Middle frontal gyrus (tissue), 1 donor: ENCODE measurements around the gene ZBTB46.
"Not testable (repeated sequence)": the region's sequence is repeated elsewhere in the genome, so short reads cannot be mapped to it uniquely, and the experiment has no call there.

ENCODE experiments used
- DNase-seq: peaks from one replicate; pipeline ENCODE4 v3.0.0-alpha.2; 2015; ENCODE audit warnings: low spot score; ENCODE audit errors: extremely low spot score

ZBTB46 gene

DNA sequence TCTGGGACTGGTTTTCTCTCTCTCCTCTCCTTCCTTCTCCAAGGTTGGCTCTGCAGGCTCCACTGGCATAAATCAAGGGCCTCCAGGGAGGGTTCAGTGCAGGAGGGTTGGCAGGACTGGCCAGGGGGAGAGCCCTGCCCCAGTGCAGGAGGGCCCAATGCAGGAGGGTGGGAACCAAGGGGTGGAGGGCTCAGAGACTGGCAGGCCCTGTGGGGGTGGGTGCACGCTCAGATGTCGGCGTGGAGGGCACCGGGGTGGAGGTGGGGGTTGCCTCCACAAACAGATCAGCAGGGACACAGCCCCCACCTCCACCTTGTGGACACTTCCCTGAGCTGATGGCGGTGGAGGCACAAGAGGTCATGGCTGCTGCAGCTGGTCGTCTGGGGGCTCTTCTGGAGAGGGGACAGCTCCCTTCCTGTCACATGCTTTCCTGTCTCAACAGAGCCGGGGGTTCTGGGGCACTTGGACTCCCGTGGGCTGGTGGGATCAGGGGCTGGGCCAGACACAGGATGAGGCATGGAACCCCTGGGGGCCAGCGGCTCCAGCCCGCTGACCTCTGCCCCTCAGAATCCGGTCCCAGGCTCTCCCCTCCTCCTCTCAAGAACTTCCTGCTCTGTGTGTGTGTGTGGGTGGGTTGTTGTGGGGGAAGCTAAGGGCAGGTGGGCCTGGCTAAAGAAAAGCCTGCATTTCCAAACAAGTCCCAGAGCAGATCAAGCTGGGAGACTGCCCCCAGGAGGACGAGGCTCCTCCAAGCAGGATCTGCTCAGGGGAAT lies 27.5 kb upstream of the ZBTB46 start:
- DNase-seq: no peak

DNA sequence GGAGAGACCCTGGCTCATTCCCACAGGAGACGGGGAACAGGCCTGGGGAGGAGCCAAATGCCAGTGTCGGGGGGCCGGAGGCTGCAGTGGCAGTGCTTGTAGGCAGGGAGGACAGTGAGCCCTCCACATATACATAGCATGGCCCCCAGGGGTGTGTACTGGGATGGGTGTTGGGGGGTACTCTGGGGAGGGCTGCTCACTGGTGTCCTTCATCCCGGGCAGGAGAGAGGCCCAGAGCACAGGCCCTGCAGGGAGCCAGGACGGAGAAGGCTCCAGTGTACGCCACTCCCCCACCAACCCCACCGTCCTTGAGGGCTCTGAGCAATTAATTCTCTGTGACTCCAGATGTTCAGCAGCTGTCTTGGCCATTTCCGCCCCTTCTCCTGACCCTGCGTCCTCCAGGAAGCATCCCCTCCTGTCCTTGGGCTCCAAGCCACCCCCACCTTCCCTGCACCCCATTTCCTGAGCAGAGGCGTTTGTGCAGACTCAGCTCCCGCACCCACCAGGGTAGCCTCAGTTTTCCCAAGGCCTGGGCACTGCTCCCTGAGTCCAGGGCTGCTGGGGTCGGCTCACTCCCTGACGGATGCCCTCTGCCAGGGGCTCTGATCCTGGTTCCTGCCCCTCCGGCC lies 26.8 kb upstream of the ZBTB46 start:
- no peak for DNase-seq

DNA sequence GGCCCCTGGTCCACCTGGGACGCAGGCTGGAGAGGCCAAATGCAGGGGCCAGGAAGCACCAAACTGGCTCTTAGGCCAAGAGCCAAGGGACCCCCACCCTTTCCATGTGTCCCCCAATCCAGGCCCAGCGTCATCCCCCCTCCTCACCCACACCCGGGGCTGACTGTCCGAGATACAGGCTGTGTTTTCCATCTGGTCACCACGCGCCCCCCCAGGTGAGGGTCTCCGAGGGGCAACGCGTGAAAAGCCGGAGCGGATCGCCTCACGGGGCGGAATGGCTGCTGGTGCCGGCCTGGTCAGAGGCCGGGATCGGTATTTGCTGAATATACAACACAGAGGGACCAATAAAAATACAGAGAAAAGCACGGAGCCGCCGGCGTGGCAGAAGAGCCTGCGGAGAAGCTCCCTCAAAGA lies 25.0 kb upstream of the ZBTB46 start:
- DNase-seq: no peak

DNA sequence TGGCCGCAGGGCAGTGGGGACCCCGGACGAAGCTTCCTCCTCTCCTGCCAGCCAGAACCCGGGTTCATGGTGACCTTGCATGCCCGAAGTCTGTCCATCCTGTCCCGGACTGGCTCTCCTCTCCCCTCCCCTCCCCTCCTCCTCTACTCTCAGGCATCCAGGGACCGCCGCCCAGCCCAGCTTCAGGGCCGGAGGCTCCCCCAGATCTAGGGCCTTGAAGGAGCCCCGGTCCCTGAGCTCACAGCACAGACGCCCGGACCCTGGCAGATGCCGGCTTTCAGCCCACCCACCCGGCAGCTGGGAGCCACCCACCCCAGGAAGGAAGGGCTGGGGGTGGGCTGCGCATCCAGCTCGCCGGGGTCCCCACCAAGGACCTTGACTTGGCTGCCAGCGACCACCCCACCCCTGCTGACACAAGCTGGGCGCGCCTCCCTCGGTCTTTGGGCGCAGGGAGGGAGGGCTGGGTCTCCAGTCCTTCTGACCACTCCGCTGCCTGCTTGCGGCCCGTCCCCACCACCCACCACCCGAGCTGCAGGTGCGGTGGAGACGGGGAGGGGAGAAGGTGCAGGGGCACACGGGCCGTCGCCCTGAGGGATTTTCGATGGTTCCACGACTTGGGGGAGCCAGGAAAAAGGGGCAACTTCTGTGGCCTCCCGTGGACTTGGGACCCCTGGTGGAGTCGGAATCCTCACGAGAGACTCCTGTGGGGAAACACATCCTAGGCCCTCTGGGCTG lies 24.5 kb upstream of the ZBTB46 start:
- no peak for DNase-seq

DNA sequence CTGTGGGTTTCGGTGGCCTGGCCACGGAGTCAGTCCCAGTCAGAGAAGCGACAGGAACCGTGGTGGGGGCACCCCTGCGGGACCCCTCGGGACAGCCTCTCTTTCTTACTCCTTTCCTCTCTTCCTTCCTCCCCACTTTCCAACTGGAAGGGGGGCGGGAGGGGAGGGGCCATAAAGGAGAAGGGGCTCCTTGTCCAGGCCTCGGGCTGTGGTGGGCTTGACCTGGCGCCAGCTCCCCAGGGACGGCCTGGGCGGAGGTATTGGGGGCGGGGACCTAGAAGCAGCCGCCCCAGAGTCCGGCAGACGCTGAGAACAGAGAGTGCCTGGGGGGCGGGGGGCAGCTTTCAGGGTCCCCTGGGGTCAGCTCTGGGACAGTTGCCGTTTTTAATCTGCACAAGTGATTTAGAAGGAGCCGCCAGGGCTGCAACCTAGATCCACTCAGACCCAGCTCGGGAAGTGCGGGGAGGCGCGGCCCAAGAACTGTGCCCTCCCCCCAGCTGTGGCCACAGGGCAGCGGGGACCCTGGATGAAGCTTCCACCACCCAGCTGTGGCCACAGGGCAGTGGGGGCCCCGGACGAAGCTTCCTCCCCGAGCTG lies 23.8 kb upstream of the ZBTB46 start:
- no peak for DNase-seq

DNA sequence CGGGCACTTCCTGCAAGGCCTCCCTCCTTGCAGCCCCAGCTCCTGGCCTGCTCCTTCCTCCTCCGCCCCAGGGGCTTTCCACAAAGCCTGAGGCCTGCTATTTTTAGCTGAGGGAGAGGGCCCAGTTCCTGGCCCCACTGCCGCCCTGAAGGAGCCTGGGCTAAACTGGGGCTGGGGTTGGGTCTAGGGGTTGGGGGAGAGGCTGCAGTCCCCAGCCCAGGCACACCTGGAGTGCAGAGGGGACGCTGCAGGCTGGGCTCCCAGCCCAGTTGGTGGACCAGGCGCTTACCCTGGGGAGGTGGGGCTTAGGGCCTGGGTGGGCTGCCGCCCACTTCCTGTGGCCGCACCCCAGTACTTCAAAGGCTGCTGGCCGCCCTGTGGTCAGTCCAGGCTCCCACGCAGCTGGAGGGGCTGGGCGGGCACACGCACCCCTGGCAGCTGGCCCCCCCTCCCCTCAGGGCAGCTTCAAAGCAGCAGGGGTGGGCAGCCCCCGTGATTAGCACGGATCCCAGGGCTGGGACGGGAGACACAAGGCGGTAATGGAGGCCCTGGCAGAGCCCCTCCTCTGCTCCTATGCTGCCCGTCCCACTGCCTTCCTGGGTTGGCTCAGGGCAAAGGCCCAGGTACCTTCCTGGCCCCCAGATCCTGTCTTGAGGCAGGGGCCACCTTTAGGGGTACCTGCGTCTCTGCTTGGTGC lies 23.2 kb upstream of the ZBTB46 start:
- no peak for DNase-seq

DNA sequence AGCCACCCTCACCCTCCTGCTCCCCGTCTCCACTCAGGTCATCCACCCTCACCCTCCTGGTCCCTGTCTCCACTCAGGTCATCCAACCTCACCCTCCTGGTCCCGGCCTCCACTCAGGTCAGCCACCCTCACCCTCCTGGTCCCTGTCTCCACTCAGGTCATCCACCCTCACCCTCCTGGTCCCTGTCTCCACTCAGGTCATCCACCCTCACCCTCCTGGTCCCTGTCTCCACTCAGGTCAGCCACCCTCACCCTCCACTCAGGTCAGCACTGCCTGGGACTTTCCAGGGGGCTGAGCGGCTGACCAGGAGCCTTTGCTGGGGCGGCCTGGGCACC lies 22.6 kb upstream of the ZBTB46 start:
- DNase-seq: not testable (repeated sequence)

DNA sequence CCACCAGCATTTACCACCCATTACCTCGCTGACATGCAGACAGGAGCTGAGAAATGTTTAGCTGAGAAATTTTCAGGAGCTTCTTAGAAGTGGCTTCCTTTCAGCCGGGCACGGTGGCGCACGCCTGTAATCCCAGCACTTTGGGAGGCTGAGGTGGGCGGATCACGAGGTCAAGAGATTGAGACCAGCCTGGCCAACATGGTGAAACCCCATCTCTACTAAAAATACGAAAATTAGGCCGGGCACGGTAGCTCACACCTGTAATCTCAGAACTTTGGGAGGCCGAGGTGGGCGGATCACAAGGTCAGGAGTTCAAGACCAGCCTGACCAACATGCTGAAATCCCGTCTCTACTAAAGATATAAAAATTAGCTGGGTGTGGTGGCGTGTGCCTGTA lies 20.5 kb upstream of the ZBTB46 start:
- DNase-seq: not testable (repeated sequence)

DNA sequence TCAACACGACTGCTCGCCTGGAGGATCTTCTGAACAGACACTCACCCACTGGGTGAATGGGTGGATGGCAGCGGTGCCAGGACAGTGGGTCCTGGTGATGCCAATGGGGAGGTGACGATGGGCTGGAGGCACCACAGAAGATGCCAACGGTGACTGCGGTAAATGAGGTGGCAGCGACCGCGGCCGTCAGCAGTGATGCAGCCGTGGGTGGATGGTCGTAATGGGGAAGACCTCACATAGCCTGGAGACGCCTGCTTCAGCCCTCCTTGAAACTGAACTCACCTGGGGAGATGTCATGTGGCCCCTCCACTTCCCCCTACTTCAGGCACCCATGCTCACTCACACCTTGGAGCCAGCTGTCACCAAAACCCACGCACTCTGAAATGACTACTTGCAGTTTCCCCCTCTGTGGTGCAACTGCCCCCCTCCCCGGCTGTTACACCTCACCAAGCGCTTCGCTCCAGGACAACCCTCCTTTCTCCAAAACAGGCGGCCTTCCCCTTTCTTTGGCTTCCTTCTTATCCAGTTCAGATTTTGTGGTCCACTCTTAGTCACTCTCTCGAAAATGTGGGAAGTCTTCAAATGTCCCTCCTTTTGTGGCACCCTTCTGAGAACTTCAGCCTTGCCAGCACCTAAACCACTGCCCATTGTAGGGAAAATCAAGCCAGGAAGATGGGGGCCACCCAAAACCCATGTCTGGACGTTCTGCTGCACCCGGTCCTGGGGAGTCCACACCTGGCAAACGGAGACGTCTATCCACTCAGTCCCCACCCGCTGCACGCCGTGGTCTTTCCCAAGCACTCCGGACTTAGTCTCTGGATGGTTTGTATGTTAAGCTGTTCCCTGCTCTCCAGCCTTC lies 19.9 kb upstream of the ZBTB46 start:
- DNase-seq: no peak

DNA sequence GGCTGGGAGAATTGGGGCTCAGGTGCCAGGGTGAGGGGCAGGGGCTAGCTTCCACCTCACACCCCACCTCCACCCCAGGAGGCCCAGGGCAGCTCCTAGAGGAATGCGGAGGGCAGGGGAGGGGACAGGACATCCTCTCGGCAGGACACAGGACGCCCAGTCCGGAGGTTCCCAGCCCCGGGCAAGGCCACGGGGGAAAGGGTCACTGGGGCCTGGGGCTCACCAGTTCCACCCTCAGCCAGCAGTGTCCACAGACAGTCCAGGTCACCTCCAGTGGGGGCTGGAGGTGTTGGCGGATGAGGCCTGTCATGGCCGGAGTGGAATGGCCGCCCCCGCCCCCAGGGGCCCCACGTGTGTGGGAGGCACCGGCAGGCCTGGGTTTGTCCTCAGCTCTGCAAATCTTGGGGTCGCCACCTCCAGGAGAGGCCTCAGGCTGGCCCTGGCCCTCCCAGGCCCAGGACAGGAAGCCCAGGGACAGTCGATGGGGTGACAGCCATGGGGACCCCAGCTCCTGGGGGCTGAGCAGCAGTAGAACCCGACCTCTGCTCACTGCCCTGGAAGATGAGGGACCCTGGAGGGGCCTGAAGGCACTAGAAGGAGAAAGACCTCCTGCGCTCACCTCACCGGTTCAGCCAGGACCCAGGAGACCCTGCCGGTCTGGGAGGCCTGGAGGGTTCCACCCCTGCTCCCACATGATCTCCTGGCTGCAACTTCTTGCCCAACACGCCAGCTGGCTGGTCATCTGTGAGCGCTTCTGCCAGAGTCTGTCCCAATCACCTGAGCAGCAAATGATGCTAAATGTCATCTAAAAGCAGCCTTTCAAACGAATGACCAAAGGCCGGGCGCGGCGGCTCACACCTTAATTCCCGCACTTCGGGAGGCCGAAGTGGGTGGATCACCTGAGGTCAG lies 17.2 kb upstream of the ZBTB46 start:
- DNase-seq: no peak

DNA sequence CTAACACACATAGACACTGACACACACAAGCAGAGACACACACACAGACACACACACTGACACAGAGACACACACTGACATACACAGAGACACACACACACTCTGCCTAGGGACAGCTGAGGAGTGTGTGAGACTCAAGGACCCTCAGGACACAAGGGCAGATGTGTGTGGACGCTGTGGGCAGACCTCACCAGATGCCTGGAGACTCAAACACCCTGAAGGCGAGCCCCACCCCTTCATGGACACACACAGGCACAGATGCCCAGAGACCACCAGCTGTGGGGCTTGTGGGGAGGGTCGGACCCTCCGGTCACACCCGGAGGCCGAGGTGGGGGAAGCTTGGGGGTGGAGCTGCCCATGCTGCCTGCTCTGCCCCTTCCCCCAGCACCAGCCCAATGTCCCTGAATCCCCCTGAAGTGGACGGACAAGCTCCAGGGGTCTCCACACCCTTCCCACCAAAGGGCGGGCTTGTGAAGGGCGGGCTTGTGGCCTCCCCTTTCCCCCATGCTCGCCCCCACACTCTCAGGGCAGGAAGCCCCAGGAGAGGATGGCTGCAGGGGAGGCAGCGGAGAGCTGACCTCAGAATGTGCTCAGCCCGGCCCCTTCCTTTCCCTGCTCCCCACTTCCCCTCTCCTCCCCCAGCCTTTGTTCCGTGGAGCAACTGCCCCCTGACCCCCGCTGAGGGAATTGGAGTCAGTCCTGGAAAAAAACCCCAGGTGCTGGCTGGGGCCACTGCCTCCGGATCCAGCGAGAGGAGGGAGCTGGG lies 16.4 kb upstream of the ZBTB46 start:
- no peak for DNase-seq

DNA sequence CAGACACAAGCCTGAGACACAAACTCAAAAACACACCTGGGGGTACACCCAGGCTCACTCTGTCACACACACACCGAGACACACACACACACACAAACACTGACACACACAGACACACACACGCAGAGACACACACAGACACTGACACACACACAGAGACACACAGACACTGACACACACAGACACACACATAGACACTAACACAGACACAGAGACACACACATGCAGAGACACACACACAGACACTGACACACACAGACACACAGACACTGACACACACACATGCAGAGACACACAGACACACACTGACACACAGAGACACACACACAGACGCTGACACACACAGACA lies 15.8 kb upstream of the ZBTB46 start:
- DNase-seq: no peak

DNA sequence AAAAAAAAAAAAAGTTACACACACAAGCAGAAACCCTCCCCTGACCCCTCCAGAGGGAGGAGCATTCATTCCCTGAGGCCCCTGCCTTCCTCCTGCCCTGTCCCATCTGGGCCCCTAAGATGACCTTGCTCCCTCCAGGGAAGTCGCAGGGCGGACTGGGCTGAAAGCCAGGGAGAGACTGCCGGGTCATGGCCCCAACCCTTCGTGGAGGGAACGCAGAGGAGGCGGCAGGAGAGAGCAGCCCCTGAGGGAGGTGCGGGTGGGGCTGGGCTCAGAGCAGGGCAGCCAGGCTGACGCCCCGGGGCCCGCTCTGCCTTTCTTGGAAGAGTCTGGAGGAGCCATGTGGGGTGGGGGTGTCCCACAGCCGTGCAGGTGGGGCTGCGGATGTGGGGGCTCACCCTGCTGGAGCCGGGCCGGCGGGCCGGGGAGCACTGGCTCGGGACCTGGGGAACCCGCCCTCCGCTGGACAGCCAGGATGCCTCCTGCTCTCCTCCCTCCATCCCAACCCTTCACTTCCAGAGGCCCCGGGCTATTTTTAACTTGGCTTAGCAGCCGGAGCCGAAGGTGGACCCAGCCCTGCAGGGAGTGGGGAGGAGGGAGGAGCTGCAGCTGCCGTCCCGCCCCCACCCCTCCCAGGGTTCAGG lies 15.2 kb upstream of the ZBTB46 start:
- DNase-seq: no peak

DNA sequence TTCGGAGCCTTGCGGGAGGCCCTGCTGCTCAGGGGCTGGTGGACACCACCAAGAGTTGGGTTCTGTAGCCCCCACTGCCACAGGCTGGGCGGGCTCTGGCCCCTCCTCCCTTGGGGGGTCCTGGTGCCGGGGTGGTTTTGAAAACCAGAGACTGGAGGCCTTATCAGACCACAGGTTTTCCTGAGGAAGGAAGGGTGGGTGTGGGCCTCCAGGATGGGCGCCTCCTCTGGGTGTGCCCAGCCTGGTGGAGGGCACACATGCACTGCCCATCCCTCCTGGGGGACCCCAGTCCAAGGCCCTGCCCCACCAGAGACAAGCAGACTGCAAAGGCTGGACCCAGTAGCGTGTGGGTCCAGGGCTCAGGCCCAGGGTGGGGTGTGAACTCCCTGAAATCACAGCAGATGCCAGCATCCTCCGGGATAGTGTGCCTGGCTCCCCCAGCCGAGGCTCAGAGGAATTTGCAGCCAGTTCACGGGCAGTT lies 13.5 kb upstream of the ZBTB46 start:
- no peak for DNase-seq

DNA sequence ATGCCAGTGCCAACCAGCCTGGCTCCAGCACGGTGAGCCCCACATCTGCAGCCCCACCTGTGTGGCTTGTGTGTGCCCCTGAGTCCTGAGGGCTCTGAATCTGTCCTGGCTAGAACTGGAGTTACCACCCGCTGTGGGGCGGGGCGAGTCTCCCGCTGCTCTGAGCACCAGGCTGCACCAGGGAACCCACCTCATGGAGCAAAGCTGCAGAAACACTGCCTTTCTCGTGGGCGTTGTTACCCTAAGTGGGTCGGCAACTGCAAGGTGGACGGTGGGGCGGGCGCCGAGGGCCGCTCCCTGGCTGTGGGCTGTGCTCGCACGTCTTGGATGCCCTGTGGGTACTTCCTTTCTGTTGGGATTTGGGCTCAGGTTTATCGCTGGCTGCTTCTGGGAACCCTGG lies 12.7 kb upstream of the ZBTB46 start:
- no peak for DNase-seq

DNA sequence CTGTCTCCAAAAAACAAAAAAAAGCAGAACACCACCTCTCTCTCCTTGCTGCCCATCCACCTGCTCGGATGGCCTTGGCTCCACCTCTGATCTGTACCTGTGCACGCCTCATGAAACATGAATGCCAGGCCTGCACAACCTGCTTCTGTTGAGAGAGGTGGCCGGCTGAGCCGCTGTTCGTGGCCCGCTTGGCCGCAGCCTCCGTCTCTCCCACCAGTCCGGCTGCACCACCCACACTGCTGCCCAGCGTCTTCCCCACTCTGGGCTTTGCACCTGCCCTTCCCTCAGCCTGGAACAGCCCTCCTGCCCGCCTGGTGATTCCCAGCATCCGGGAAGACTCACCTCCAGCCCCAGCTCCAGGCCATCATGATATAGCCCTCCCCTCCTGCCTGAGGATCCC lies 12.2 kb upstream of the ZBTB46 start:
- no peak for DNase-seq

DNA sequence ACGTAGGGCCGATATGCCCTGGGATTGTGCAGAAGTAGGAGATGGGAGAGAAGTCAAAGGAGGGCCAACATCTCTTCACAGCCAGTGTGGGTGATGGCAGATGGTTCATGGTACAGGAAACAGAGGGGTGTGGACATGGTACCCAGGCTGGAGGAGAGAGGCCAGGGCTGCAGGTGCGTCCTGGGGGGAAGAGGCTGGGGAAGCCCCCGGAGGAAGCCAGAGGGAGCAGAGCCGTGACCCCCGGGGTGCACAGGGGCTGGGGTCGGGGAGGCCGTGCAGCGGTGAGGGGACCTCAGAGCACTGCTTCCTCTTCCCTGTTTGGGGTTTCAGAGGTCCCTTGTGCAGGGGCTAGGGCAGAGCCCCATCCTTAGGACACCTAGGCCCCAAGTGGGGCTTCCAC lies 11.2 kb upstream of the ZBTB46 start:
- no peak for DNase-seq

DNA sequence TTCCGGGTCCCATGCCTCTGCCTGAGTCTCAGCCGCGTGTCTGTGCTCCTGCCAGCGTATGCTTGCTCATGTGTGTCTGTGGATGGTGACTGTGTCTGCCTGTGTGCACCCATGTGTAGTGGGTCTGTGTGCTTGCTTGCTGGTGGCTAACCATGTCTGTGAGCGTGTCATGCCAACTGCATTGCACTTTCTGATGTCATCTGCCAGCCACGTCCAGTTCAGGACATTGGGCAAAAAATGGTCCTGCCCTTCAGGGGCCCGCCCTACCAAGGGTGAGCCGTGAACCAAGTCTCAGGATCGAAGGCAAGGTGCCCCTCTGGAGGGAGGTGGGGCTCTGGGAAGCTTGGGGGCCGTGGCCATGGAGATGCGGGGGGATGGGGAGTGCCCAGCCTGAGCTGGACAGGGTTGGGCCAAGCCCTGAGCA lies 9.4 kb upstream of the ZBTB46 start:
- DNase-seq: no peak
